AG04449 (cell line): ENCODE data around the gene DOCK1.

Experiments used
- CTCF ChIA-PET: fragments of 350-600 bp; formaldehyde crosslinking; extraction: SDS; loops from one replicate; lab custom pipeline; 2021; ENCODE audit warnings: antibody characterized with exemption; lab: Yijun Ruan, JAX
- POLR2A ChIA-PET: fragments of 400-600, 350-600 bp; formaldehyde crosslinking; extraction: SDS; loops from one replicate; lab custom pipeline; 2020; ENCODE audit warnings: antibody characterized with exemption, inconsistent platforms; lab: Yijun Ruan, JAX
- DNase-seq: peaks from one replicate; pipeline ENCODE4 v3.0.0-alpha.2; 2010; ENCODE audit warnings: low read depth, low spot score
- H3K4me3 ChIP-seq: 2 replicates; pipeline ENCODE4 v1.5.1; 2011; ENCODE audit warnings: low read depth, mild to moderate bottlenecking, control low read depth, low read length
- CTCF ChIP-seq: IDR thresholded peaks from one replicate; pipeline ENCODE4 v1.5.1; 2011; ENCODE audit warnings: mild to moderate bottlenecking, moderate library complexity, low read length, control low read depth, inconsistent platforms; ENCODE audit not compliant: insufficient read depth; ENCODE audit errors: missing control alignments

DOCK1 gene

GRCh38 chr10:127435246-127435645, 530.0 kb downstream of the DOCK1 start:
- H3K4me3 ChIP-seq = no peak overlapping the region
- no peak for DNase-seq
- CTCF ChIA-PET = no interaction called here
- POLR2A ChIA-PET = no interaction called here
- TF ChIP-seq CTCF = no peak

DNA sequence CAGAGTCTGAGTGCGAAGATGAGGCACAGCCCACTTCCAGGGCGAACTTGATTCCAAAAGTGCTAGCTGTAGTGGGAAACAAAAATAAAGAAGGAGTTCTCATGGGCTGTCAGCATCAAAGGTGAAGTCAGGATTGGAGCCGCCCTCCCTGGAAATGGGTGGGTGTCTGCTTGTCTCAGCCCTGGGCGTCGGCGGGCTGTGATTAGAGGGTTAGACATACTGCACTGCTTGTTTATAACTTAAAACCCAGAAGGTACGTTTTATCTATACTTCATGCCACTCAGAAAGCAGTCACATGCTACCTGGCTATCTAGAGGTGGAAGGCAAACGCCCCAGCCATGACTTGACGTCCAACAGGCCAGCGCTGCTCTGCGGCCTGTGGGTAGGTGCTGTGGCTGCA, 535.1 kb downstream of the DOCK1 start:
- no peak for TF ChIP-seq CTCF
- no peak for DNase-seq
- ChIA-PET POLR2A (no interaction called here), CTCF (no interaction called here)
- H3K4me3 ChIP-seq = no peak overlapping the region

GRCh38 chr10:127441350-127442219, 536.4 kb downstream of the DOCK1 start:
- ChIA-PET CTCF (no interaction called here), POLR2A (no interaction called here)
- H3K4me3 ChIP-seq = no peak overlapping the region
- no peak for TF ChIP-seq CTCF
- DNase-seq = no peak

DNA sequence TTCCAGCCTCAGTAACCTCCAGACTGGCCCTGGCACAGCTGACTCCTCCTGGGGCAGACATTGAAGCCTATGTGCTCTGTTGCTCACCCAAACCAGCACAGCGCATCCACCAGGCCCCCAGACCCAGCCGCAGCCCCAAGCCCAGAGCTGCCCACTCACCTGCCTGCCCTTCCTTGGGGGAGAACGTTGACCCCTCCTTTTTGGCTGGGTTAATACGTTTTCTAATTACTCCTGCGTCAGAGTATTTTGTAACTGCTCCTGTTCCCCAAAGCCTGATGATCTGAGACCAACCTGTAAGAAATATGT, 536.9 kb downstream of the DOCK1 start:
- POLR2A ChIA-PET = no interaction called here
- DNase-seq = no peak
- H3K4me3 ChIP-seq = no peak overlapping the region
- CTCF ChIA-PET = no interaction called here
- TF ChIP-seq CTCF = no peak

- H3K4me3 ChIP-seq = no peak overlapping the region
- no peak for TF ChIP-seq CTCF
- ChIA-PET CTCF (no interaction called here), POLR2A (no interaction called here)
- no peak for DNase-seq
Observed at GRCh38 chr10:127444155-127444554, 538.9 kb downstream of the DOCK1 start.

GRCh38 chr10:127447197-127447596, 542.0 kb downstream of the DOCK1 start:
- CTCF ChIA-PET = no interaction called here

More at GRCh38 chr10:127447197-127447596, 542.0 kb downstream of the DOCK1 start:
- no peak for DNase-seq
- H3K4me3 ChIP-seq = no peak overlapping the region
- POLR2A ChIA-PET = no interaction called here
- TF ChIP-seq CTCF = no peak
